ENCODE results near the gene ROR1.

ROR1 gene

DNA sequence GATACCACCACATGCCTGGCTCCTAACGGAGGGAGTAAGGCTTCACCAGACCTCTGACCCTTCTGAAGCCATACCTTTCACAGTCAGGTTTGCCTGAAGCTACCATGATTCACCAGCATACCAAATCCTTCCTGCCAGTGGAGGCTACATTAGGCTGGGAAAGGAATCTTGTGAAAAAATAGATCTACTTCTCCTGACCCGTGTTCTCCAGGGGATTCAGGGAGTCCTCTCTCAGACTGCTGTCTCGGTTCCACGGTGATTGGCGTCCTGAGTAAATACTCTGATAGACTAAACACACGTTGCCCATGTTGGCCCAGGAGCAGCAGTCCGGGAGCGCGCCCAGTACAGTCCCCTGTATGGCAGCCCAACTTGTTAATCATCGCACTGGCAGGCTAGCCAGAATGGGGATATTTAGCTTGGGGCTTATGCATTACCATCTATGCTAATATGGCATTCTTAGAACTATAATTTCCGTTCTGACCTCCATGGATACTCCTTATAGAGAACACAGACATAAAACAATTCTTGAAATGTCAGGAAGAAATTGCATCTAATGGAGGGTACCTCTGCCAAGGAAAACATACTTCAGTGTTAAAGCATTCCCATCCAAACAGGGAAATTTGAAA, 173.2 kb downstream of the ROR1 start:
- DNase-seq, result no peak

DNA sequence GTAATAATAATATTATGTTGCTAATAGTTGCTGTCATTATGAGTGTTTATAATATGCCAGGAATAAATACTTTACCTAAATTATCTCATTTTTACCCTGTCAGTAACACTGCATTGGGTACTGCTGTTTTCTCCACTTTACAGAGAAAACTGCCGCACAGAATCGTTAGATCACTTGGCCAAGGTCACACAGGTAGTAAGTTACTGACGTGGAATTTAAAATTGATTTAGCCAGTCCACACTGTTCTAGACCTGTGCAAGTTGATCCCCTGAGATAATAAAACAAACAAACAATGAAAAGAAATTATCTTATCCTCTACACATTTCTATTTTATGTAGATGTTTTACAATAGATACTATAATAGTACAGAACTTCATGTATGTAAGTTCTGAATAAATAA, 174.1 kb downstream of the ROR1 start:
- DNase-seq, result no peak

DNA sequence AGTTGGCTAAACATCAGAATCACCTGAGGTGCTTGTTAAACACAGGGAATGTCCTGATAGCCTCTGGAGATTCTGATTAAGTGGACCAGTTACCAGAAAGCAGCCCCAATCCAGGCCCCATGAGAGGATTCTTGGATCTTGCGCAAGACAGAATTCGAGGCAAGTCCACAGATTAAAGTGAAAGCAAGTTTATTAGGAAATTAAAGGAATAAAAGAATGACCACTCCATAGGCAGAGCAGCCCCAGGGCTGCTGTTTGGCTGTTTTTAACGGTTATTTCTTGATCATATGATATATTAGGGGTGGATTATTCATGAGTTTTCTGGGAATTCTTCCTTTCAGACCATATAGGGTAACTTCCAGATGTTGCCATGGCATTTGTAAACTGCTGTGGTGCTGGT, 176.2 kb downstream of the ROR1 start:
- DNase-seq, result no peak

DNA sequence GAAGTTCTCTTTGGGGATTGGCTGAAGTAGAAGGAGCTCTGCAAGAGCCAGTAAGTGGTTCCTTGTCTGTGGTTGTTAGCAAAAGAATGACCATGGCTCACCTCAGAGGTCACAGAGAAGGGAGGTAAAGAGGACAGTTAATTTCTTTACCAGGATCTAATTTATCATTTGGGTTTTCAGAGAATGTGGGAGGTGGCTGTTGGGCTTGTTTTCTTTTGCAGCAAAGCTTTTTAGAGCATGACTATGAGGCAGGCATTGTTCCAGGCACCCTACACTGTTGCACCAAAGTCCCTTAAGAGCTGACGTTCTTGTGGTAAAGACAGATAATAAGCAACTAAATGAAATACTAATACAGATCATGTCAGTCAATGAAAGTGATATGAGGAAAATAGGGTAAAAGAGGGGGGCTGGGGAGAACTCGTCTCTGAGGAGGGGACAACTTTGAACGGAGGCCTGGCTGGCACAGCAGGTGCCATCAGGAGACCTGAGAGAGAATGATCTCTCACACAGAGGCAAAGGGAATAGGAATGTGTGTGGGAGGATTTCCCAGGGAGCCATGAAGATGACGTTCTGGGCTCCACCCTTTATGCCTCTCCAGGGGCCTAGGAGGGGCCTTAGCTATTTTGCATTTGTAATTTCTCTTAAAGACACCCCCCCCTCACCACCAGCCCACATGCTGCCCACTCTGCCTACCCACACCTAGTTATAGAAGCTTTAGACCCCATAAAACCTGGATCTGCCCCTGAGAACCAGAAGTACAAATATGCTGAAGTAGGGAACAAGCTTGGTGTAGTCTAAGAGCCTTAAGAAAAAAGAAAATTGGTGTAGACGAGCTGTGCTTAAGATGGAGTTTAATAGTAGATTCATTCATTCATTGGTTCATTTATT, 177.5 kb downstream of the ROR1 start:
- no peak for DNase-seq

DNA sequence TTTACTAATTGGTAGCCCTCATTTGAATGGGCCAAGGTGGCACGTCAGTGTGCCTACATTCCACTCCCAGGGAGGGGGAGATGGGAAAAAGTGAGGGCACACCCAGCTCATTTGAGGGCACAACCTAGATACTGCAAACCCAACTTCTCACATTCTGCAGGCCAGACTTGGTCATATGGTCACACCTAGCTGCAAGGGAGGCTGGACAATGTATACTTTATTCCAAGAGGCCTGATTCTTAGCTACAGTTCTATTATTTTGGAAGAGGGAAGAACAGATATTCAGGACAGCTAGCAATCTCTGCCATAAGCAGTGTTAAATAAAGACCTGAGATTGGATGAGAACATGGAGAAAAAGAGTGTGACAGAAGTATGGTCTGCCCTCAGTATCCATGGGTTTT, 180.4 kb downstream of the ROR1 start:
- no peak for DNase-seq

DNA sequence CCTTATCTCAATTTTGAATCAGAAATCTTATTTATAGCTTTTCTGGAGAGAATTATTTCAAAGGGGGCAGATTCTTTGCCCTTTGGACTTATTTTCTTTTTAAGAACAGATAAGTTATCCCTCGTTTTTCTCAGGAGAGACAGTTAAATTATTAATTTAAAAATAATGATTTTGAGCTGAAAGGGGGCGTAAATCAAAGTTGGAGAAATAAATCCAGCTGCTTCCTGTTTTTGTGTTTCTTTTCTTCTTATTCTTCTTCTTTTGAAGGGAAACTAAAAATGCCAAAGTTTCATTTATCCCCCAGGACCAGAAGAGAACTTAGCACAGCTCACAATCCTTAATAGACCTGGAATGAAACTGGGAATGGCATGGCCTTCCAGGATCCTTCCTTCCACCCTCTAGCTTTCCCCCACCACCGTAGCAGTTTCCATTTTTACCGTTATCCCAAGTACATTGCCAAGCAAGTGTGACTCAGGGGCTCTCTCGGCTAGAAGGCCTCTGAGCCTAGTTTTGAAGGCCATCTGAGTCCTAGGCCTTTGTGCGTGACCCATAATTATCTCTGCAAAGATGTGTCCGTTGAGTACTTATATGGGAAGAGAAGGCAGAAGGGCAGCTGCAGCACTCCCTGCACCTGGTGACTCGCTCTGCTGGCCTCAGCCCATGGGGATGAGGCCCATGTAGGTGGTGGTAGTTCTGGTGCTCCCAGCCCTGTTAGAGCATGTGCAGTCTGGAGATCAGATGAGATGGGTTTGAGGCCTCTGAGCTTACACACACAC, 181.7 kb downstream of the ROR1 start:
- DNase-seq, result no peak

DNA sequence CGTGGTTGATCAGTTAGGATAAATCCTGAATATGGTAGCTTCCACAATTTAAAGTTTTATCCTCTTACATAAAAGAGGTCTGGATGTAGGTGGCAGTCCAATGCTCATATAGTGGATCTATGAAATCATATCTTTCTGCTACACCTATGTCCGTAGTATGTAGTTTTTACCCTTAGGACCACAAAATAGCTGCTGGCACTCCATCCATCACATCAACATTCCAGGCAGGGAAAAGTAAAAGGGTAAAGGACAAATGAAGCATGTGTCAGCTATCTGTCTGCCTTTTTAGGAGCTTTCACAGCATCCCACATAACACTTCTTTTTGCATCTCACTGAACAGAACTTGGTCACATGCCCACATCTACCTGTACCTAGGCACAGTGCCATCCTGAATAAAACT, 184.7 kb downstream of the ROR1 start:
- no peak for DNase-seq

DNA sequence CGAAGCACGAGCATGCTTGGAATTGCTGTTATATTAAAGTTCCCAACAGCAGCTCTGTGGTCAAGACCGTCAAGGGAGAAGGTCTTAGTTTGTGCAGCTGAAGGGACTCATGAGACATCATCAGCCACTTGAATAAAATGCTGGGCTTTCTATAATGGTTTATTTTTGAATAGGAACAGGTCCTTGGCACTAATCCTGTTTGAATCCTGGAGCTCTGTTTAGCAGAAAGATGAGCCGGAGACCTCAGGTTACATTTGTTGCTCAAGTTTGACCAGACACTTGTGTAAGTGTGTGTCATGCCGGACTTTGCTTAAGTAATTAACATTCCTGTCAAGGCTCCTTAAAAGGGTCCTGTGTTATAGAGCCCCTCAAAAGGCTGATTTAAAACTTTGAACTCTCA, 186.5 kb downstream of the ROR1 start:
- DNase-seq, result no peak

DNA sequence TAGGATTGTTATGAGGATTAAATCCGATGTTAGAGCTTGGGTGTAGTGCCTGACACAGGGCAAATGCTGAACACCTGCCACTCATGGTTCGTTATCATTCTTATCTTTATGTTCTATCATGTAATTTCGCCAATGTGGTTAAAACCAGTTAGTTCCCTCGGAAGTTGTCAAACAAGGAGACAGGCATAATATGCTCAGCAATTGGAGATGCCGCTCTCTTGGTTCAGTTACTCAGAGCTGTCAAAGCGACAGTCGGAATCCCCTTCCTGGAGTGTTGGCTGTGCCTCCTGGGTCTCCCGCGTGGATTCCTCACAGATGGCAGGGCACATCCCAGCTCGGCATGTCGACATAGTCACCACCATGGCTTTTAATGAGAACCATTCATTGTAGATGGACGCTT, 192.2 kb downstream of the ROR1 start:
- no peak for DNase-seq

DNA sequence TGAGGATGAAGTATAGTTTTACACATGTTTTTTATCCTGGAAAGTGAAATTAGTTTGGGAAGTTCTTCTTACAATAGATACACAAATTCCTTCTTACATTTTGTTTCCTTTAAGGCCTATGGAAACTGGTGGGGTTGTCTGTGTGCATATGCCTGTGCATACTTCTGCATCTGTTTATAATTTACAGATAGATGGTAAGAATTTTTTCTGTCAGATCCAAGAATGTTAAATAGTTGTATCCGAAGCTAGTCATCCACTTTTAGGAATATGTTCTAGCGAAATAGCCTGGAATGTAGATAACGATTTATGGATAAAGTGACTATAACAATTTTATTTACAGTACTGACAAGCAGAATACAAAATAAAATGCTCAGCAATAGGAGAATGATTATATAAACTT, 194.1 kb downstream of the ROR1 start:
- DNase-seq, result no peak

DNA sequence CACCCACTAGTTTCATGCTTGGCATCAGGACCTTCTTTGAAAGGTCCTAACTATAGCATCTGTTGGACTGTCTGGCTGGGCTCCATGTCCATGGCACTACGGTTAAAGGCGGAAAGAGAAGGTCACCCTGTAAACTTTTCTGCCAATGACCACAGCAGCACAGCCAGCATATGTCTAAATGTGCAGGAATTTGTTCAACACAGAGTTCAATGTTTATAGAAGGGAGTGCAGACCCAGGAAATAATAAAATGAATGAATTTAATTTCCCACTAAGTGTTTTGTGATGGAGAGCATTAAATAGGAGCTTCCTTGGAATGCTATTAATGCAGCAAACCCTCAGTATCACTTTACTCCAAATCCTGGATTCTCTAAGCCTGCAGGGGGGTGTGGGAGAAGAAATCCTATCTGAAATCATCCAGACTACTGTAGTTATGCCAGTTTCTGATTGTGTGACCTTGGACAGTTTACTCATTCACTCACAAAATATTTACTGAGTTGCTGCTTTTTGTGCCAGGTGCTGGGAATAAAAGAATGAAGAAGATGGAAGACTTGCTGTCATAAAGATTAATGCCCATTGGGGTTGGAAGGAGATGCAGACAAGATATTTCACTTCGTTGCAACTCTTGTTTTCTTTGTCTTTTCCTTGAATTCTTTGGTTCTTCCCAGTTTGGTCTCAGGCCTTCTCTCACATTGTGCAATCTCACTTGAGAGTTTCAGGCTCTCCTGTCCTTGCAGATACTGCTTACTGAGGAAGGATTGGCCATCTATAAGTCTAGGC, 195.0 kb downstream of the ROR1 start:
- no peak for DNase-seq

DNA sequence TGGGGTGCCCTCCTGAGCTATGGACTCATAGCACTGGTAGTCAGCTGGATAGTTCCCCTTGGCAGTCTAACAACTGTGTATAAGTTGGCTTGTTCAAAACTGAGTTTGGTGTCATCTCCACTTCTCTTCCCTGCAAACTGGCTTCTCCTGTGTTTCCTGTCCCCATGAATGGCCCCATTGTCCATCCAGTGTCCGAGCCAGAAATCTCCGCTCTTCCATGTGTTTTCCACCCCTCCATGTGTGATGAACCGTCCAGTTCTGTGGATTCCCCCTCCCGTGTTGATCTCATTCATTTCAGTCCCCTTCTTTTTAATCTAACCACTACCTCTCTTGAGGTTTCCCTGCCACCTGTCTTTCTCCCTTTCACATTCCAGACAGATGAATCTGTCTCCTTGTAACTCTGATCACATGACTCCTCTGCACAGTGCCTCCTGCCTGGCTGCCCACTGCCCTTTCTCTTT, 195.7 kb downstream of the ROR1 start:
- no peak for DNase-seq

DNA sequence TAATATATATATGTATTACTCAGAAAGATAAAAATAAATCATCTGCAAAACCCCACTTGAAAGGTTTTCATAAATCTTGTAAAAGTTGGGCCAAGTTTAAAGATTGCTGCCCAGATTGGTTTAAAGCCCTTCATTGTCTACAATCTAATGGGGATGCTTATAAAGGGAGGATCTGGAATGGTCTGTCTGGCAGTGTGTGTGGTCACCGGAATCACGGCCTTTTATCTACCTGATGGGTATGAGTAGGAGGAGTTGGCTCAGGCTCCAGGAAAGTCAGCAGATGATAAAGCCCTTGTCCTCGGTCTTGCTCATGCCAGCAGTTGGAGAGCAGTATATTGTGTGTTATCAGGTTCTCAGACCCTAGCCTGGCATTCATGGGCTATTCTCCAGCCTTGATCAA, 197.7 kb downstream of the ROR1 start:
- no peak for DNase-seq

DNA sequence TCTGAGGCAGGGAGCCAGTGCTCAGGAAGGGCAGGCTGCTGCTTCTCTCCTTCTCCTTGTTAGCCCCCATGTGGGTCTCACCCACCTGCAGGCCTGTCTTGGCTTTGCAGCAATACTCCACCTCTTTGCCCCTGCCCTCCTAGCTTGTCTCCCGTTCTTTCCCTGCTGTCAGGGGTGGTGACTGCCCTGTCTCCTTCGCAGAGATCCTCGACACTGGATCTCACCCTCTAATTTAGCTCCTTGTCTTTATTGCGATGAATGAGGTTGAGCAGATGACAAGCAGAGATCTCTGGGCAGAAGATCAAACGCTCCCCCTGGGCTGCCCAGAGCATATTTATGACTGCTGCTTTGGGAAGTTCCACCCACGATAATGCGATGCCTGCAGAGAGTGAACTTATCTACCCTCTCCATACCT, 199.2 kb downstream of the ROR1 start:
- DNase-seq, result no peak

DNA sequence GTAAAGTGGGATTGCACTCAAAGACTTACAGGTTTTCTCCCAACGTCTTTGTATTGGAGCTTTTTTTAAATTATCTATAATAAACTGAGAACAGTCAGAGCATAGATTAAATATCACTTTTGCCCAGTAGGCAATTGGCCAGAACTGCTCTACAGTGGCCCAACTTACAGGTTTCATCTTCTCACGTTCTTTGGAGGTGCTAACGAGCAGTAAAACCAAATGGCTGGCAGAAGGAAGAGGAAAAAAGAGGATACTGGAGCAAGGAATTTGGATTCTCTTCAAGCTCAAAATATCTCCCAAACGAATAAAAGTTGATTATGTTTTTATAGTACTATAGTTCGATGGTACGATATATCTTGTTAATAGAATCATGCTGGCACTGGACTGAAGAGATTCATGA, 201.1 kb downstream of the ROR1 start:
- DNase-seq, result no peak

DNA sequence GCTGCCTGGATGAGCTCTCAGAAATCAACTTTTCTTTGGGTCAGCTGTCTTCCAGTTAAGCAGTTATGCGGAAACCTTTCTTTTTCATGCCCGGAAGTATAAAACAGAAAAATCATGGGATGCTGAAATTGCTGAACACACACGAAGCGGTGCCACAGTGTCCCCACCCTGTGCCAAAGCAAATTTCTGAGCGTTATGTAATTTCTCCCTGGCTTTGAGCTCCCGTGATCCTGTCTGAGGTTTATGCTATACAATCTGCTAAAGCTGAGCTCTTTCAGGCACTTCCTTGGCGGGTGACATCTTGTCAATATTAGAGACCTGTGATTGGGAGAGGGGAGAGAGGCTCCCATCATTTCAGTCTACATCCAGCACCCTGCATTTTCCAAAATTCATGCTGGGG, 201.7 kb downstream of the ROR1 start:
- DNase-seq, result no peak

DNA sequence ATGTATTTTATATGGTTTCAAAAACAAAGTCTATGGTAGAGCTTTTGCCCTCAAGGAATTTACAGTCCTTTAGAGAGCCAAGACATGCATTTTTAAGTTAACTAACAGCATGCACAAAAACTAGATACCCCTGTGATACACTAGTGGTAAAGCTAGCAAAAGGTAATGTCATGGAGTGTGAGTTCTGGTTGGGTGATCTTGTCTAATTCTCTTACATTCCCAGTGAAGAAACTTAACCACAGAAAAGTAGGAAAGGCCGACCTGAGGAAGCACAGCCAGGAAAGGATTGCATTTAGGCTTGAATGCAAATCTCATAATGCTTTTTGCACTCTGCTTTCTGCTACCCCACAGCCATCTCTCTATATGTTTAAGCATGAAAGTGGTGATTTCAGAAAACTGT, 202.2 kb downstream of the ROR1 start:
- no peak for DNase-seq

DNA sequence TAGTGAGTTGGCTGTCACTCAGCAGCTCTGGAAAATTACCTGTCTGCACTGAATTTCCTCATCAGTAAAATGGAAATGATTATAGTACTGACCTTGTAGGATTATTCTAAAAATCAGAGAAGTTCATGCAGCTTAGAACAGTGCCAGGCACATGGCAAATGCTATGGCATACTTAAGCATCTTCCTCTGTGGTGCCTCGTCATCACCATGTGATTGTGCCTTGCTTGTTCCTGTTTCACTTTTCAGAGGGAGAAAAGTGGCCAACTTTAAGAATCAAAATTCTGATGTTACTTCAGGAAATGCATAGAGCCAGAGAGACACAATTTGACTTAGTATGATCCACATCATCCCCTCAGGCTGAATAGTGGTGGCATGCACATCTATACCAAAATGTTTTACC, 203.6 kb downstream of the ROR1 start:
- no peak for DNase-seq

DNA sequence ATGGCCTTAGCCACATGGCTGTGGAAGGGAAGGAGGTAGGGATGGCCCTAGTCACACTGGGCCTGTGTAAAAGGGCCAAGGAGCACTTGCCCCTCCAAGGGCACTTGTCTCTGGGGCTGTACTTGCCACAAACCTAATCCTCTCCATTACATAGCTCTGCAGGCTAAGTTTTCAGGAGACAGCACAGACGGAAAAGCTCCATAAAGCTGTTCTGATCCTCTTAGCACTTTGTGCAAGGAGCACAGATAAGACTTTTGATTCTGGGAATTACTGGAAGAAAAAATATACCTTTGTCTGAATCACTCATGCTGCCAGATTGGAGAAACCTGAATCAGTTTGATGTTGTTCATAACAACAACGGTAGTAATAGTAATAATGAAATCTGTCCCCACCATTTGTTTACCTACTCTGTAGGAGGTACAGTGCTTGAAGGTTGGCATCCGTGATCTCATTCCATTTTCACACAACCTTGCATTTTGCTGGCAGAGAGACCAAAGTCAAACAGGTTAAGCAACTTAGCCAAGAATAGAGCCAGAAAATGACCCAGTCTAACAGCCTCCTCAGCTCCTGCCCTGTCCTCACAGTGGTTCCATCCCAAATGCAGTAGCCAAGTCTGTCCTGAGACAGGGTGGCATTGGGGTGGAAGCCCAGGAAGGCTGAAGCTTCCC, 207.1 kb downstream of the ROR1 start:
- DNase-seq, result no peak

DNA sequence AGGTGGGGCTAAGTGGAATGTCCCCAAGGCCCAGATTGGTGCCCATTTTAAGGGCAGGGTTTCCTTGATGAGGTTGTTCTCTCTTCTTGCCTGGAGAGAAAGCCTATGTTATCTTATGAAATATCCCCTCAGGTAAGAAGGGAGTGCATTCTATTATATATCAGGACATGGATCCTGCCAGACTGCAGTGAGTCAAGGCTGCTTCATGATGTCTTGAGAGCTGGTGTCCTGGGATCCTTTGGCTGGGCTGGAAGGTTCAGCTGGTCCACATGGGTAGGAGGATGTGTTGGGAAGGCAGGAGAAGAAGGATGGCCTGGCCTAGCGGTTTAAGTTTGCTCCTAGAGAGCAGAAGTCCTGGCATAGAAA, 207.6 kb downstream of the ROR1 start:
- no peak for DNase-seq

DNA sequence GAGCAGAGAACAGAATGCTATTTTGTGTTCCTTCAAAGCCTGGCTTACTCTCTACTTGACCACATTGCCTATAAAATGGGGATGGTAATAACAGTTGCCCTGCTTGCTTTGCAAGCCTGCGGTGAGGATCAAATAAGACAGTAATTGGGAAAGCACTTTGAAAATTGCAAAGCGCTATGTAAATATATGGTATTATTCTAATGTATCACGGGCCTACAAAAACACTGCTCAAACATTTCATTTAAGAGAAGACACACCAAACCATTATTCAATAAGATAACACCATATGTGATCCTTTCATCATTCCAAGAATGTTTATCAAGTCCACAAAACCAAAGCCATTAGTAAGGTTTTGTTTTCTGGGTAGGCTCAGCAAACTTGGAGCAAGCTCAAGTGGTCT, 208.4 kb downstream of the ROR1 start:
- no peak for DNase-seq

Data from stimulated activated CD4-positive, alpha-beta T cell treated with anti-CD3 and anti-CD28 coated beads, Interleukin-1b, Interleukin-23, amount 100 ng/mL, for 48 hours (primary cell).